ENCODE data around the gene GPR137B.
A peak's percentile ranks its signal among the peaks of the same experiment; 100 is the strongest.

The GPR137B gene

DNA sequence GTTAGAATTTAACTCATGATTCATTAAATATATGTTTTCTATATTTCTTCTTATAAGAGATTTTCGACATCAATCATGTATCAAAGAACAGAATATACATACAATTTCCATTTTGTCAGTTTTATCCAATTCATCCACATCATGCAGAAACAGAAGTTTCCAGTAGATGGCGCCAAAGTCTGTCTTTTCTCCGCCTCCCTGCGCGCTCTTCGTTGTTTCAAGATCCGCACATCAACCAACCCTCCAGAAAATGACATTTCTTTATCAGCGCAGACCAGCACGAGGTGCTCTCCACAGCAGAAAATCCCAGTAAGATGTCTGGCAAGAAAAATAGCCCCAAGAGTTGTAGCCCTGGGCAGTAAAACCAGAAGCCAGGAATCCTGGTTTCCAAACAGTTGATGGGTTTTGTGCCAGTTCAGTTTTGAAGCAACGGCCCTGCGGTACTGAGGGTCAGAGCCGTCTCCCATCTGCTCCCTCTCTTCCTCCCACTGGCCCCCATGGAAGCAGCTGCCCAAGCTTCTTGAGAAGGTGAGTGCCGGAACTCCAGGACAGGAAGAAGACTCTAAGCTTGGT is 38.6 kb upstream of the GPR137B start:
- H3K9me3 ChIP-seq = no peaks in the 10 kb centered on the region
- no peak overlapping the region for H3K4me3 ChIP-seq (ENCODE audit: low read depth, low read length)
- no peaks in the 10 kb centered on the region for H3K27me3 ChIP-seq
- TF ChIP-seq, protein P1, sequence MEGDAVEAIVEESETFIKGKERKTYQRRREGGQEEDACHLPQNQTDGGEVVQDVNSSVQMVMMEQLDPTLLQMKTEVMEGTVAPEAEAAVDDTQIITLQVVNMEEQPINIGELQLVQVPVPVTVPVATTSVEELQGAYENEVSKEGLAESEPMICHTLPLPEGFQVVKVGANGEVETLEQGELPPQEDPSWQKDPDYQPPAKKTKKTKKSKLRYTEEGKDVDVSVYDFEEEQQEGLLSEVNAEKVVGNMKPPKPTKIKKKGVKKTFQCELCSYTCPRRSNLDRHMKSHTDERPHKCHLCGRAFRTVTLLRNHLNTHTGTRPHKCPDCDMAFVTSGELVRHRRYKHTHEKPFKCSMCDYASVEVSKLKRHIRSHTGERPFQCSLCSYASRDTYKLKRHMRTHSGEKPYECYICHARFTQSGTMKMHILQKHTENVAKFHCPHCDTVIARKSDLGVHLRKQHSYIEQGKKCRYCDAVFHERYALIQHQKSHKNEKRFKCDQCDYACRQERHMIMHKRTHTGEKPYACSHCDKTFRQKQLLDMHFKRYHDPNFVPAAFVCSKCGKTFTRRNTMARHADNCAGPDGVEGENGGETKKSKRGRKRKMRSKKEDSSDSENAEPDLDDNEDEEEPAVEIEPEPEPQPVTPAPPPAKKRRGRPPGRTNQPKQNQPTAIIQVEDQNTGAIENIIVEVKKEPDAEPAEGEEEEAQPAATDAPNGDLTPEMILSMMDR (IDR thresholded peaks at IDR 0.05; ENCODE audit: low read depth, low read length) = peak; percentile 89
- H3K36me3 ChIP-seq = no peaks in the 10 kb centered on the region
- DNase-seq = peak; percentile 49
- H3K4me1 ChIP-seq = peaks cover 3% of the 10 kb centered on the region; the same call in 1 of the 2 replicates

DNA sequence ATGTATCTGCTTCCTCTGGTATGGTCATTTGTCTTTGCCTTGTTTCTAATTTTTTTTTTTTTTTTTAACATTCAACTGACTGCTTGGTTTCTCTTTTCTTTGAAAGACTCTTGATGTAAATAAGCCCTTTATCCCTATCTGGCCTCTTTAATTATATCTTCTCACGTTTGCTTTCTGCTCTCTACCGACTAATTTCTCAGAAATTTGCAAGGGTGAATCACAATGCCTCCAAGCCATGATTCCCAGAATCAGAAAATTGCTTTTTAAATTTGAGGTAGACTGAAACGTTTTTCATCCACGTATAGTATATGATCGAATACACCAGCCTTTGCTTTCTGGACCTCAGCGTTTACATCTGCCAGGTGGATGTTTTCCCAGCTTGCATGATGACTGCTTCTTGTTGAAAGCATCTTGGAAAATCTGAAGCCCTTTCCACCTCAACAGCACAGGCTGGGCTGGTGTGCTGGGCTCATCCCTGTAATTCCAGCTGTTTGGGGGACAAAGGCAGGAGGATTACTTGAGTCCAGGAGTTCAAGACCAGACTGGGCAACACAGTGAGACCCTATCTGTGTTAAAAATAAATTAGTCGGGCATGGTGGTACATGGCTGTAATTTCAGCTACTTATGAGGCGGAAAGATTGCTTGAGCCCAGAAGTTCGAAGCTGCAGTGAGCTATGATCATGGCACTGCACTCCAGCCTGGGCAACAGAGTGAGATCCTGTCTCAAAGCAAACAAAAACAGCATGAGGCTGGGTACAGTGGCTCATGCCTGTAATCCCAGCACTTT is 35.0 kb upstream of the GPR137B start:
- DNase-seq = no peak
- TF ChIP-seq, protein P1 (IDR thresholded peaks at IDR 0.05; ENCODE audit: low read depth, low read length) = no peak
- H3K4me1 ChIP-seq = no peaks in the 10 kb centered on the region
- H3K27me3 ChIP-seq = no peaks in the 10 kb centered on the region
- no peak overlapping the region for H3K4me3 ChIP-seq (ENCODE audit: low read depth, low read length)
- no peaks in the 10 kb centered on the region; the same call in 1 of the 2 replicates for H3K9me3 ChIP-seq
- no peaks in the 10 kb centered on the region for H3K36me3 ChIP-seq

DNA sequence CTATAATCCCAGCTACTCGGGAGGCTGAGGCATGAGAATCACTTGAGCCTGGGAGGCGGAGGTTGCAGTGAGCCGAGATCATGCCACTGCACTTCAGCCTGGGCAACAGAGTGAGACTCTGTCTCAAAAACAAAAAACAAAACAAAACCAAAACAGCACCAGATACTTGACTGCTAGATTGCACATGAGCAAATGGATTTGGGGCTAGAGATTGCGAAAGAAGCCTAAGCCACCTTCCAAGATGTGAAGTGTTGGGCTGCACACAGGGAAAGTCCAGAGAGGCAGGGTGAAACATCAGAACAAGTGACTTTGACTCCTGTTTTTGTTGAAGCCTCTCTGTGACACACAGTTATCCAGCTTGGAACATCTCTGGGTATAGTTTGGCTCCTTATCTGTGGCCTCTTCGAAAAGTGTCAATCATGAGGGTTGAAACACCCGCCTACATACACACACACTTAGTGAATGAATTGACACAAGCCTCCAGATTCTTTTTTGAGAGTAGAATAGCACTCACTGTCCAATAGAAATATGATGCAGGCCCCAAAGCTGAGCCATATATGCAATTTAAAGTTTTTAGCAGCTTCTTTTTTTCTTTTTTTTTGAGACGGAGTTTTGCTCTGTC is 34.2 kb upstream of the GPR137B start:
- Histone ChIP-seq H3K36me3 (no peaks in the 10 kb centered on the region), H3K9me3 (no peaks in the 10 kb centered on the region; the same call in 1 of the 2 replicates), H3K4me1 (no peaks in the 10 kb centered on the region), H3K27me3 (no peaks in the 10 kb centered on the region), H3K4me3 (ENCODE audit: low read depth, low read length) (no peak overlapping the region)
- TF ChIP-seq, protein P1 (IDR thresholded peaks at IDR 0.05; ENCODE audit: low read depth, low read length) = no peak
- no peak for DNase-seq

DNA sequence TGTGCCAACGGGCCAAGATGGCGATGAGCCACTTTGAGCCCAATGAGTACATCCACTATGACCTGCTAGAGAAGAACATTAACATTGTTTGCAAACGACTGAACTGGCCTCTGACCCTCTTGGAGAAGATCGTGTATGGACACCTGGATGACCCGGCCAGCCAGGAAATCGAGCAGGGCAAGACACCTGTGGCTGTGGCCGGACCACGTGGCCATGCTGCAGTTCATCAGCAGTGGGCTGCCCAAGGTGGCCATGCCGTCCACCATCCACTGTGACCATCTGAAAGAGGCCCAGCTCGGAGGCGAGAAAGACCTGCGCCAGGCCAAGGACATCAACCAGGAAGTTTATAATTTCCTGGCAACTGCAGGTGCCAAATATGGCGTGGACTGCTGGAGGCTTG is 32.2 kb upstream of the GPR137B start:
- no peaks in the 10 kb centered on the region for H3K4me1 ChIP-seq
- H3K9me3 ChIP-seq = no peaks in the 10 kb centered on the region; the same call in 1 of the 2 replicates
- TF ChIP-seq, protein P1 (IDR thresholded peaks at IDR 0.05; ENCODE audit: low read depth, low read length) = no peak
- no peaks in the 10 kb centered on the region for H3K36me3 ChIP-seq
- no peak for DNase-seq
- no peaks in the 10 kb centered on the region for H3K27me3 ChIP-seq
- no peak overlapping the region for H3K4me3 ChIP-seq (ENCODE audit: low read depth, low read length)

DNA sequence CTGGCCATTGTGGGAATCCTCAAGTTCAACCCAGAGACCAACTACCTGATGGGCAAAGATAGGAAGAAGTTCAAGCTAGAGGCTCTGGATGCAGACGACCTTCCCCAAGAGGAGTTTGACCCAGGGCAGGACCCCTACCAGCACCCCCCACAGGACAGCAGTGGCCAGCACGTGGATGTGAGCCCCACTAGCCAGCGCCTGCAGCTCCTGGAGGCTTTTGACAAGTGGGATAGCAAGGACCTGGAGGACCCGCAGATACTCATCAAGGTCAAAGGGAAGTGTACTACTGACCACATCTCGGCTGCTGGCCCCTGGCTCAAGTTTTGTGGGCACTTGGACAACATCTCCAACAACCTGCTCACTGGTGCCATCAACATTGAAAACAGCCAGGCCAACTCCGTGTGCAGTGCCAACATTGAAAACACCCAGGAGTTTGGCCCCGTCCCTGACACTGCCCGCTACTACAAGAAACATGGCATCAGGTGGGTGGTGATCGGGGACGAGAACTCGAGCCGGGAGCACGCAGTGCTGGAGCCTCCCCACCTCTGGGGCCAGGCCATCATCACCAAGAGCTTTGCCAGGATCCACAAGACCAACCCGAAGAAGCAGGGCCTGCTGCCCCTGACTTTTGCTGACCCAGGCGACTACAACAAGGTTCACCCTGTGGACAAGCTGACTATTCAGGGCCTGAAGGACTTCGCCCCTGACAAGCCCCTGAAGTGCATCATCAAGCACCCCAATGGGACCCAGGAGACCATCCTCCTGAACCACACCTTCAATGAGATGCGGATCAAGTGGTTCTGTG is 30.6 kb upstream of the GPR137B start:
- Histone ChIP-seq H3K4me3 (ENCODE audit: low read depth, low read length) (no peak overlapping the region), H3K27me3 (no peaks in the 10 kb centered on the region), H3K36me3 (no peaks in the 10 kb centered on the region), H3K9me3 (no peaks in the 10 kb centered on the region; the same call in 1 of the 2 replicates), H3K4me1 (no peaks in the 10 kb centered on the region)
- DNase-seq = no peak
- TF ChIP-seq, protein P1 (IDR thresholded peaks at IDR 0.05; ENCODE audit: low read depth, low read length) = no peak

All from BE2C (cell line).